Natural killer cell (primary cell): ENCODE measurements around the gene STK32B. TPM values are rescaled to one million over a fixed set of nuclear protein-coding genes. Genes with fewer than 3 reads are reported as not detected.

Experiments
- ATAC-seq, 3 donors: fragments of 150-1000 bp in 2 of 3; fragments of 200-7000 bp in 1 of 3; cut with Tn5 transposase; 1 replicate in 1 of 3; 2 replicates in 2 of 3; pipeline ENCODE4 v1.10.0; 2021; ENCODE audit warnings: mild to moderate bottlenecking in 2 of 3, moderate library complexity in 2 of 3
- DNase-seq, 2 donors: peaks; one replicate each; pipeline versions ENCODE4 v3.0.0 to v3.0.0-alpha.2; 2013 to 2021; ENCODE audit warnings: mixed read lengths in 1 of 2
- H3K27ac ChIP-seq: one replicate; pipeline ENCODE4 v1.5.1; 2013; ENCODE audit warnings: mild to moderate bottlenecking, low read length
- H3K27me3 ChIP-seq: one replicate; pipeline ENCODE4 v1.6.1; 2013; ENCODE audit warnings: low read length; ENCODE audit not compliant: control insufficient read depth, insufficient read depth
- H3K36me3 ChIP-seq: one replicate; pipeline ENCODE4 v1.6.1; 2013; ENCODE audit warnings: low read length; ENCODE audit not compliant: control insufficient read depth, insufficient read depth
- H3K4me1 ChIP-seq: one replicate; pipeline ENCODE4 v1.6.1; 2013; ENCODE audit warnings: low read length; ENCODE audit not compliant: control insufficient read depth, insufficient read depth
- H3K4me3 ChIP-seq: one replicate; pipeline ENCODE4 v1.5.1; 2013; ENCODE audit warnings: low read length
- H3K9me3 ChIP-seq: one replicate; pipeline ENCODE4 v1.6.1; 2013; ENCODE audit warnings: low read length; ENCODE audit not compliant: control insufficient read depth, insufficient read depth
- H3K27ac Mint-ChIP-seq, 2 donors: one replicate each; pipeline ENCODE4 v1.8.0; 2022; ENCODE audit warnings: mild to moderate bottlenecking in 2 of 2, mixed read lengths in 2 of 2, moderate library complexity in 1 of 2
- H3K27me3 Mint-ChIP-seq, 2 donors: one replicate each; pipeline ENCODE4 v1.8.0; 2022; ENCODE audit warnings: low read depth in 2 of 2, mixed read lengths in 2 of 2
- H3K36me3 Mint-ChIP-seq: one replicate; pipeline ENCODE4 v1.8.0; 2022; ENCODE audit warnings: mixed read lengths
- H3K4me1 Mint-ChIP-seq, 2 donors: one replicate each; pipeline ENCODE4 v1.8.0; 2022; ENCODE audit warnings: mixed read lengths in 2 of 2
- H3K4me3 Mint-ChIP-seq: one replicate; pipeline ENCODE4 v1.8.0; 2022; ENCODE audit warnings: mild to moderate bottlenecking, moderate library complexity, mixed read lengths
- H3K9me3 Mint-ChIP-seq, 2 donors: one replicate each; pipeline ENCODE4 v1.8.0; 2022; ENCODE audit warnings: mixed read lengths in 2 of 2
- CTCF ChIP-seq: fragments of 200-600 bp; IDR thresholded peaks from one replicate; pipeline ENCODE4 v1.8.0; 2022; ENCODE audit warnings: antibody characterized with exemption
- WGBS: methylation state at CpG from one replicate; pipeline ENCODE4 v1.1.7; 2013; ENCODE audit warnings: missing lambda C conversion rate; ENCODE audit not compliant: insufficient coverage; 5-methylcytosine and 5-hydroxymethylcytosine counted together
- intact Hi-C: fragments of 100-400 bp; cut with micrococcal nuclease; formaldehyde crosslinking; loops from one replicate; pipeline ENCODE4 v1.14.2; 2022
- total RNA-seq, 4 donors: library from RNA; stranded (reverse); fragments of 120-200 nt in 1 of 4; gene quantifications; one replicate each; pipeline versions ENCODE4 v1.2.3 to v1.2.4, GENCODE V29; 2013 to 2022

STK32B gene
- total RNA-seq, 3 donors from 2014 or later (not counting 1 experiment from before 2014, with no cell fraction given): 0.32 to 0.33 TPM; not detected in 1

DNA sequence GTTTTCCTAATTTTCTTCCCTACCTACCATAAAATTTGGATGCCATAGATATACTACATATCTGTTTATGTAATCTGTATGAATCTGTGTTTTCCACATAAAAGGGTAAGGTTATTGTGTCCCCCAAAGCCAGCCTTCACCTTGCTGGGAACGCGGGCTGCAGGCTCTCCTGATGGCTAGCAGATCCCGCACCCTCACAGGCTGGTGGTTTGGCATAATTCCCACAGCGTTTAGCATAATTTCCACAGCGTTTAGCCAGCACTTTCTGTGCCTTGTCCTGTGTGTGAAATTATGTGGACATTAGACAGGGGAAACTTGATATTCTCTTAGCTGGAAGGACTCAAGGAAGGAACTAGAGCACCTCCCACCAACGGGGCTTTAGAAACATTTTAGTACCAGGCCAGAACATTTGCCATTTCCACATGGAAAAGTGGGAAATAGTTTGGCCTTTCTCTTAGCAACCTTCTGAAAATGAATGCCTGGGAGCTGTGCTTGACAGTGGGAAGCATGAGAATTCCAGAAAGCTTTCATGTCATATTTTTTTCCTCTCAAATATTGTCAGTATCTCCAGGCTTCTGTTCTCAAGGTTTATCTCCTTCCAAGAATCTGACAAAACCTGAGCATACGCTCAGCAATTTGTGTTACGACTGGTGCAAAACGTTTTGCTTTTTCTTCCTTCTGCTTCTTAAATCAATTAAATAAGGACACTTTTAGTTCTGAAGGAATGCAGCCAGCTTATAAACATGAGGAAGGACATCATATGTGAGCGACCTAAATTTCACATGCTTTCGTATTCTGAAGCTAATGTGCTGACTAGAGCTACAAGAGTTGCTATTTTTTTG, 67.9 kb downstream of the STK32B start:
- Histone ChIP-seq H3K4me1 (no peaks in the 10 kb centered on the region), H3K36me3 (no peaks in the 10 kb centered on the region), H3K27ac (no peak overlapping the region), H3K9me3 (no peaks in the 10 kb centered on the region), H3K27me3 (no peaks in the 10 kb centered on the region), H3K4me3 (no peak overlapping the region)
- DNase-seq (no peak), ATAC-seq (no peak)
- intact Hi-C loops: no loop called here
- H3K4me3 Mint-ChIP-seq: no peak overlapping the region
- no peak overlapping the region for H3K27ac Mint-ChIP-seq
- no peaks in the 10 kb centered on the region for H3K4me1 Mint-ChIP-seq
- H3K27me3 Mint-ChIP-seq: peaks cover 3 to 6% of the 10 kb centered on the region in 2 donors
- no peak for TF ChIP-seq CTCF
- no peaks in the 10 kb centered on the region for H3K36me3 Mint-ChIP-seq
- no peaks in the 10 kb centered on the region for H3K9me3 Mint-ChIP-seq
- 88% methylated on average over 11 of the region's 11 CpGs for WGBS

GRCh38 chr4:5120067-5120466, 68.8 kb downstream of the STK32B start:
- no peak overlapping the region for H3K4me3 Mint-ChIP-seq
- no peaks in the 10 kb centered on the region for H3K9me3 ChIP-seq
- H3K27ac ChIP-seq: no peak overlapping the region

DNA sequence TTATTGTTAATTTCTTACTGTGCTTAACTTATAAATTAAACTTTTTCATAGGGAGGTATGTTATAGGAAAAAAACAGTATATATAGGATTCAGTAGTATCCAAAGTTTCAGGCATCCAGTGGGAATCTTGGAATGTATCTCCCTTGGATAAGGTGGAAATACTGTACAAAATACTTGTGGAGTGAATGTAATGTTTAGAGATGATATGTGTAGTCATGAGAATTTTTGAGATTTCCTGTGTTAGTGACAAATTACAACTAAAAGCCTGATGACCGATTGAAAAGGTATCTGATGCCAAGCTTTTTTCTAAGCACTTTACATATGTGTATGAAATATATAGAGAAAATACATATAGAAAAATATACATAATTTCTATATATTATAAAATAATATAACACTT, 69.2 kb downstream of the STK32B start:
- Mint-ChIP-seq H3K36me3 (no peaks in the 10 kb centered on the region), H3K27ac (no peak overlapping the region)
- no CpG with 5 or more reads among the region's 1 CpG for WGBS

More at GRCh38 chr4:5120067-5120466, 68.8 kb downstream of the STK32B start:
- no peak for TF ChIP-seq CTCF
- ATAC-seq: no peak
- H3K36me3 ChIP-seq: no peaks in the 10 kb centered on the region
- no peaks in the 10 kb centered on the region for H3K4me1 ChIP-seq
- 96% methylated on average over 6 of the region's 10 CpGs for WGBS
- DNase-seq: no peak
- Mint-ChIP-seq H3K9me3 (no peaks in the 10 kb centered on the region), H3K36me3 (no peaks in the 10 kb centered on the region), H3K27me3 (peaks cover 4 to 8% of the 10 kb centered on the region in 2 donors), H3K4me1 (no peaks in the 10 kb centered on the region), H3K27ac (no peak overlapping the region)
- intact Hi-C loops: no loop called here
- H3K4me3 ChIP-seq: no peak overlapping the region
- H3K27me3 ChIP-seq: no peaks in the 10 kb centered on the region

More for the DNA sequence above, 69.2 kb downstream of the STK32B start:
- Histone ChIP-seq H3K36me3 (no peaks in the 10 kb centered on the region), H3K27me3 (no peaks in the 10 kb centered on the region), H3K27ac (no peak overlapping the region), H3K9me3 (no peaks in the 10 kb centered on the region), H3K4me3 (no peak overlapping the region), H3K4me1 (no peaks in the 10 kb centered on the region)
- ATAC-seq (no peak), DNase-seq (no peak)
- intact Hi-C loops: no loop called here
- no peak for TF ChIP-seq CTCF
- no peaks in the 10 kb centered on the region for H3K9me3 Mint-ChIP-seq
- H3K27me3 Mint-ChIP-seq: peaks cover 4 to 8% of the 10 kb centered on the region in 2 donors
- no peaks in the 10 kb centered on the region for H3K4me1 Mint-ChIP-seq
- no peak overlapping the region for H3K4me3 Mint-ChIP-seq
